Measurements from ENCODE around the gene B3GLCT. TPM values are rescaled to one million over a fixed set of nuclear protein-coding genes. Genes with fewer than 3 reads are reported as not detected.

The B3GLCT gene
- total RNA-seq (2022; extraction: Qiagen RNA extraction; ENCODE audit: low read depth), result 3.7 to 5.9 TPM (median 5.0 TPM) in 5 replicates

DNA sequence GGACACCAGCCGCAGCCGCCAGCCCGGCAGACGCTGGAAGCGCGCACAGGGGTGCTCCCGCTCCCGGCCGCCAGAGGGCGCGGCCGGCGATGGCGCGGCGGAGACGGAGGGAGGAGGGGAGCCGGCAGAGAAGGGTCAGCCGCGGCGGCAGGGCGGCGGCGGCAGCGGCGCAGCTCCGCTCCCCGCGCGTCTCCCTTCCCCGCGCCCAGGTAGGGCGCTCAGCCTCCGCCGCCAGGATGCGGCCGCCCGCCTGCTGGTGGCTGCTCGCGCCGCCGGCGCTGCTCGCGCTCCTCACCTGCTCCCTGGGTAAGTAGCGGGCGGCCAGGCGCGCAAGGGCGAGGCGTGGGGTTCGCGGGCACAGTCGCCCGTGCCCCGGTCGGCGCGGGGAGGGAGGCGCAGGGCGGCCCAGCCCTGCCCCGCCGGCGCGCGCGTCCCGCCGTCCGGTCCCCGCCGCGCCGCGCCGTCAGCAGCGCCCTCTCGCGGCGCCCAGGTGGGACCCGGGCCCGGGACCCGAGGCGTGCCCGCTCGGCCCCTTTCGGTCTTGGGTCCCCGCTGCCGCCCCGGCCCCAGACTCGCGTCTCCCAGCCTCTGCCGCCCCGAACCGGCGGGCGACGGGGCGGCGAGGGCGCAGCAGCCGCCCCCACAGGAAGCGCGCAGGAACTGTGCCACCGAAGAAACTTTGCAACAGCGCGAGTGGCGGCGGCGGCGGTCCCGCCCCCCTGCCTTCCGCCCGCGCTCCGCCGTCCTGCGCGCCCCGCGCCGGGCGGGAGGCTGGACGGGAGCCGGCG is at the start of gene B3GLCT:
Gene B3GLCT (plus strand): TSS at position 127 of the 788 bp plus-strand sequence. CDS start 110 bp downstream, at position 237.

GRCh38 chr13:31161557-31162150 is 38.1 kb upstream of the B3GLCT start, which contains the start of gene HSPH1:
Gene HSPH1 (minus strand): TSS chr13:31161904. CDS start chr13:31161582, 322 bp downstream.

Other genes with a start within 250 kb of the B3GLCT start
- 82.2 to 128 TPM (median 106 TPM) in 5 replicates for gene HSPH1, start 38.1 kb upstream of the B3GLCT start, total RNA-seq (2022; extraction: Qiagen RNA extraction; ENCODE audit: low read depth)